ENCODE data around the gene SPTA1.

SPTA1 gene

GRCh38 chr1:158685085-158685484 lies 1.4 kb downstream of the SPTA1 start:
- no peaks in the 10 kb centered on the region for H3K4me1 ChIP-seq (ENCODE audit: control insufficient read depth, low read depth, low read length)
- H3K27ac ChIP-seq (ENCODE audit: low read length), result no peak overlapping the region
- no peaks in the 10 kb centered on the region for H3K9me3 ChIP-seq (ENCODE audit: control insufficient read depth, low read depth, low read length)
- no peaks in the 10 kb centered on the region for H3K36me3 ChIP-seq (ENCODE audit: control insufficient read depth, low read depth, low read length)
- no peak overlapping the region for H3K9ac ChIP-seq (ENCODE audit: low read length)
- H3K4me3 ChIP-seq (ENCODE audit: low read length), result no peak overlapping the region
- H3K27me3 ChIP-seq (ENCODE audit: control insufficient read depth, insufficient read depth, low read length), result no peaks in the 10 kb centered on the region

- no peaks in the 10 kb centered on the region for H3K36me3 ChIP-seq (ENCODE audit: control insufficient read depth, low read depth, low read length)
- H3K9me3 ChIP-seq (ENCODE audit: control insufficient read depth, low read depth, low read length), result no peaks in the 10 kb centered on the region
- no peak overlapping the region for H3K4me3 ChIP-seq (ENCODE audit: low read length)
- H3K9ac ChIP-seq (ENCODE audit: low read length), result no peak overlapping the region
- no peaks in the 10 kb centered on the region for H3K4me1 ChIP-seq (ENCODE audit: control insufficient read depth, low read depth, low read length)
- H3K27me3 ChIP-seq (ENCODE audit: control insufficient read depth, insufficient read depth, low read length), result no peaks in the 10 kb centered on the region
- H3K27ac ChIP-seq (ENCODE audit: low read length), result no peak overlapping the region
Measured at GRCh38 chr1:158681606-158682005, 4.9 kb downstream of the SPTA1 start.

GRCh38 chr1:158679289-158679688 lies 7.2 kb downstream of the SPTA1 start:
- H3K4me3 ChIP-seq (ENCODE audit: low read length), result no peak overlapping the region
- no peak overlapping the region for H3K27ac ChIP-seq (ENCODE audit: low read length)
- no peaks in the 10 kb centered on the region for H3K27me3 ChIP-seq (ENCODE audit: control insufficient read depth, insufficient read depth, low read length)
- no peak overlapping the region for H3K9ac ChIP-seq (ENCODE audit: low read length)
- H3K4me1 ChIP-seq (ENCODE audit: control insufficient read depth, low read depth, low read length), result no peaks in the 10 kb centered on the region
- H3K36me3 ChIP-seq (ENCODE audit: control insufficient read depth, low read depth, low read length), result no peaks in the 10 kb centered on the region
- no peaks in the 10 kb centered on the region for H3K9me3 ChIP-seq (ENCODE audit: control insufficient read depth, low read depth, low read length)

GRCh38 chr1:158675563-158676323 lies 10.8 kb downstream of the SPTA1 start:
- Histone ChIP-seq H3K27ac (ENCODE audit: low read length) (no peak overlapping the region), H3K9me3 (ENCODE audit: control insufficient read depth, low read depth, low read length) (no peaks in the 10 kb centered on the region), H3K36me3 (ENCODE audit: control insufficient read depth, low read depth, low read length) (no peaks in the 10 kb centered on the region), H3K4me1 (ENCODE audit: control insufficient read depth, low read depth, low read length) (no peaks in the 10 kb centered on the region), H3K4me3 (ENCODE audit: low read length) (no peak overlapping the region), H3K27me3 (ENCODE audit: control insufficient read depth, insufficient read depth, low read length) (no peaks in the 10 kb centered on the region), H3K9ac (ENCODE audit: low read length) (no peak overlapping the region)

- Histone ChIP-seq H3K9ac (ENCODE audit: low read length) (no peak overlapping the region), H3K4me3 (ENCODE audit: low read length) (no peak overlapping the region), H3K36me3 (ENCODE audit: control insufficient read depth, low read depth, low read length) (no peaks in the 10 kb centered on the region), H3K27me3 (ENCODE audit: control insufficient read depth, insufficient read depth, low read length) (no peaks in the 10 kb centered on the region), H3K4me1 (ENCODE audit: control insufficient read depth, low read depth, low read length) (no peaks in the 10 kb centered on the region), H3K27ac (ENCODE audit: low read length) (no peak overlapping the region), H3K9me3 (ENCODE audit: control insufficient read depth, low read depth, low read length) (no peaks in the 10 kb centered on the region)
Measured at GRCh38 chr1:158674302-158674701, 12.2 kb downstream of the SPTA1 start.

GRCh38 chr1:158666037-158666436 lies 20.5 kb downstream of the SPTA1 start:
- Histone ChIP-seq H3K9me3 (ENCODE audit: control insufficient read depth, low read depth, low read length) (no peaks in the 10 kb centered on the region), H3K36me3 (ENCODE audit: control insufficient read depth, low read depth, low read length) (no peaks in the 10 kb centered on the region), H3K27me3 (ENCODE audit: control insufficient read depth, insufficient read depth, low read length) (no peaks in the 10 kb centered on the region), H3K4me1 (ENCODE audit: control insufficient read depth, low read depth, low read length) (no peaks in the 10 kb centered on the region), H3K4me3 (ENCODE audit: low read length) (no peak overlapping the region), H3K9ac (ENCODE audit: low read length) (no peak overlapping the region), H3K27ac (ENCODE audit: low read length) (no peak overlapping the region)

GRCh38 chr1:158654571-158654970 lies 31.9 kb downstream of the SPTA1 start:
- H3K27me3 ChIP-seq (ENCODE audit: control insufficient read depth, insufficient read depth, low read length), result no peaks in the 10 kb centered on the region
- no peak overlapping the region for H3K4me3 ChIP-seq (ENCODE audit: low read length)
- H3K4me1 ChIP-seq (ENCODE audit: control insufficient read depth, low read depth, low read length), result no peaks in the 10 kb centered on the region
- no peak overlapping the region for H3K9ac ChIP-seq (ENCODE audit: low read length)
- H3K36me3 ChIP-seq (ENCODE audit: control insufficient read depth, low read depth, low read length), result no peaks in the 10 kb centered on the region
- H3K9me3 ChIP-seq (ENCODE audit: control insufficient read depth, low read depth, low read length), result no peaks in the 10 kb centered on the region
- no peak overlapping the region for H3K27ac ChIP-seq (ENCODE audit: low read length)

GRCh38 chr1:158654086-158654485 lies 32.4 kb downstream of the SPTA1 start:
- Histone ChIP-seq H3K27ac (ENCODE audit: low read length) (no peak overlapping the region), H3K36me3 (ENCODE audit: control insufficient read depth, low read depth, low read length) (no peaks in the 10 kb centered on the region), H3K9me3 (ENCODE audit: control insufficient read depth, low read depth, low read length) (no peaks in the 10 kb centered on the region), H3K27me3 (ENCODE audit: control insufficient read depth, insufficient read depth, low read length) (no peaks in the 10 kb centered on the region), H3K4me1 (ENCODE audit: control insufficient read depth, low read depth, low read length) (no peaks in the 10 kb centered on the region), H3K4me3 (ENCODE audit: low read length) (no peak overlapping the region), H3K9ac (ENCODE audit: low read length) (no peak overlapping the region)

- H3K27me3 ChIP-seq (ENCODE audit: control insufficient read depth, insufficient read depth, low read length), result no peaks in the 10 kb centered on the region
- H3K27ac ChIP-seq (ENCODE audit: low read length), result no peak overlapping the region
- no peaks in the 10 kb centered on the region for H3K4me1 ChIP-seq (ENCODE audit: control insufficient read depth, low read depth, low read length)
- no peak overlapping the region for H3K4me3 ChIP-seq (ENCODE audit: low read length)
- no peaks in the 10 kb centered on the region for H3K9me3 ChIP-seq (ENCODE audit: control insufficient read depth, low read depth, low read length)
- H3K9ac ChIP-seq (ENCODE audit: low read length), result no peak overlapping the region
- H3K36me3 ChIP-seq (ENCODE audit: control insufficient read depth, low read depth, low read length), result no peaks in the 10 kb centered on the region
Measured at GRCh38 chr1:158652721-158653334, 33.7 kb downstream of the SPTA1 start.

GRCh38 chr1:158649052-158649451 lies 37.5 kb downstream of the SPTA1 start:
- Histone ChIP-seq H3K9me3 (ENCODE audit: control insufficient read depth, low read depth, low read length) (no peaks in the 10 kb centered on the region), H3K9ac (ENCODE audit: low read length) (no peak overlapping the region), H3K4me3 (ENCODE audit: low read length) (no peak overlapping the region), H3K27ac (ENCODE audit: low read length) (no peak overlapping the region), H3K27me3 (ENCODE audit: control insufficient read depth, insufficient read depth, low read length) (no peaks in the 10 kb centered on the region), H3K36me3 (ENCODE audit: control insufficient read depth, low read depth, low read length) (no peaks in the 10 kb centered on the region), H3K4me1 (ENCODE audit: control insufficient read depth, low read depth, low read length) (no peaks in the 10 kb centered on the region)

- Histone ChIP-seq H3K27me3 (ENCODE audit: control insufficient read depth, insufficient read depth, low read length) (no peaks in the 10 kb centered on the region), H3K27ac (ENCODE audit: low read length) (no peak overlapping the region)
Measured at GRCh38 chr1:158646465-158646864, 40.0 kb downstream of the SPTA1 start.

GRCh38 chr1:158644449-158644848 lies 42.1 kb downstream of the SPTA1 start:
- no peak overlapping the region for H3K9ac ChIP-seq (ENCODE audit: low read length)
- no peaks in the 10 kb centered on the region for H3K27me3 ChIP-seq (ENCODE audit: control insufficient read depth, insufficient read depth, low read length)
- H3K36me3 ChIP-seq (ENCODE audit: control insufficient read depth, low read depth, low read length), result no peaks in the 10 kb centered on the region
- H3K4me3 ChIP-seq (ENCODE audit: low read length), result no peak overlapping the region
- H3K4me1 ChIP-seq (ENCODE audit: control insufficient read depth, low read depth, low read length), result no peaks in the 10 kb centered on the region
- no peaks in the 10 kb centered on the region for H3K9me3 ChIP-seq (ENCODE audit: control insufficient read depth, low read depth, low read length)
- no peak overlapping the region for H3K27ac ChIP-seq (ENCODE audit: low read length)

More at GRCh38 chr1:158646465-158646864, 40.0 kb downstream of the SPTA1 start:
- Histone ChIP-seq H3K9me3 (ENCODE audit: control insufficient read depth, low read depth, low read length) (no peaks in the 10 kb centered on the region), H3K9ac (ENCODE audit: low read length) (no peak overlapping the region), H3K4me1 (ENCODE audit: control insufficient read depth, low read depth, low read length) (no peaks in the 10 kb centered on the region), H3K4me3 (ENCODE audit: low read length) (no peak overlapping the region), H3K36me3 (ENCODE audit: control insufficient read depth, low read depth, low read length) (no peaks in the 10 kb centered on the region)

Data from iPS-18a (cell line).